AG09309 (cell line): ENCODE measurements around the gene MYT1.

Source experiments
- DNase-seq: peaks from one replicate; pipeline ENCODE4 v3.0.0-alpha.2; 2010; ENCODE audit warnings: low read depth
- H3K4me3 ChIP-seq: 2 replicates; pipeline ENCODE4 v1.5.1; 2011; ENCODE audit warnings: mild to moderate bottlenecking, low read depth, low read length, moderate library complexity; ENCODE audit not compliant: control insufficient read depth
- CTCF ChIP-seq: IDR thresholded peaks from 2 replicates; pipeline ENCODE4 v1.5.1; 2011; ENCODE audit warnings: mild to moderate bottlenecking, low read depth, low read length, inconsistent platforms; ENCODE audit not compliant: insufficient read depth, control insufficient read depth; ENCODE audit errors: missing control alignments

Gene MYT1

GRCh38 chr20:64163776-64164122 lies 503 bp upstream of the MYT1 start:
- TF ChIP-seq CTCF, result no peak
- H3K4me3 ChIP-seq, result no peak overlapping the region
- DNase-seq, result no peak

- H3K4me3 ChIP-seq, result no peak overlapping the region
- TF ChIP-seq CTCF, result no peak
- no peak for DNase-seq
These were observed 1.8 kb downstream of the MYT1 start for GRCh38 chr20:64165866-64166600.

- no peak overlapping the region for H3K4me3 ChIP-seq
- DNase-seq, result no peak
- TF ChIP-seq CTCF, result no peak
These were observed 2.7 kb downstream of the MYT1 start for GRCh38 chr20:64166721-64167615.

GRCh38 chr20:64167676-64168075 lies 3.4 kb downstream of the MYT1 start:
- no peak for TF ChIP-seq CTCF

GRCh38 chr20:64168381-64169090 lies 4.3 kb downstream of the MYT1 start:
- DNase-seq, result no peak

More at GRCh38 chr20:64167676-64168075, 3.4 kb downstream of the MYT1 start:
- no peak for DNase-seq
- no peak overlapping the region; the same call in 1 of the 2 replicates for H3K4me3 ChIP-seq

GRCh38 chr20:64169091-64169560 lies 4.9 kb downstream of the MYT1 start:
- no peak overlapping the region for H3K4me3 ChIP-seq
- no peak for TF ChIP-seq CTCF
- no peak for DNase-seq

More at GRCh38 chr20:64168381-64169090, 4.3 kb downstream of the MYT1 start:
- H3K4me3 ChIP-seq, result no peak overlapping the region
- no peak for TF ChIP-seq CTCF
